DMS 273 (cell line): ENCODE data around the gene ZSWIM6.

Experiments
- DNase-seq: peaks from one replicate; lab custom pipeline; 2025; ENCODE audit not compliant: unreplicated experiment; lab: John Stamatoyannopoulos, UW

The ZSWIM6 gene

DNA sequence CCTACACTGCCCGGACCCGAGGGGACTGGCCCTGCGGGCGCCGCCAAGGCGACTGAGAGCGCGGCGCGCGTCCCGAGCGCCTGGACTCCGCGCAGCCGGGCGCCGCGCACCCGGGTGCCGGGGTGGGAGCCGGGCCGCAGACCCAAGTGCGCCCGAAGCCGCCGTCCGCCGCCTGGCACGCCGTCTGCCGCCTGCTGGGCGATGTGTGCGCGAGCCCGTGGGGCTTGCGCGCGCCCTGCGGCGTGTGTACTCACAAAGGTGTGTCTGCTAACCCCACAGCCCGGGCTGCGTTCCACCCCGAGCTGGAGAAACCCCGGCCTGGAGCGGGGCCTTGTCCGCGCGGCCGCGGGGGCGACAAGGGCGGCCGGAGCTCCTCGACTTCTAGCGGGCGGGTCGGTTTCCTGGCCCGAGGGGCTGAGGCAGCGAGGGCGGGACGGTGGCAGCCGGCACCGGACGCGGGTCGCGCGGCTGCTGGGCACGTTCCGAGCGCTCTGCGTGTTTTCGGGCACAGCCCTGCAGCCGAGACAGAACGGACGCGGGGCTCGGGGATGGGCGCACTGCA, 1.1 kb upstream of the ZSWIM6 start:
- peak; percentile 91 for DNase-seq

DNA sequence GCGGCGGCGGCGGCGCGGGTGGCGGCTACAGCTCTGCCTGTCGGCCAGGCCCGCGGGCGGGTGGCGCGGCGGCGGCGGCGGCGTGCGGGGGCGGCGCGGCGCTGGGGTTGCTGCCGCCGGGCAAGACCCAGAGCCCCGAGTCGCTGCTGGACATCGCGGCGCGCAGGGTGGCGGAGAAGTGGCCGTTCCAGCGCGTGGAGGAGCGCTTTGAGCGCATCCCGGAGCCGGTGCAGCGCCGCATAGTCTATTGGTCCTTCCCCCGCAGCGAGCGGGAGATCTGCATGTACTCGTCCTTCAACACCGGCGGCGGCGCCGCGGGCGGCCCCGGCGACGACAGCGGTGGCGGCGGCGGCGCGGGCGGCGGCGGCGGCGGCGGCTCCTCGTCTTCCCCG, 296 bp downstream of the ZSWIM6 start:
- DNase-seq, result peak; percentile 74

DNA sequence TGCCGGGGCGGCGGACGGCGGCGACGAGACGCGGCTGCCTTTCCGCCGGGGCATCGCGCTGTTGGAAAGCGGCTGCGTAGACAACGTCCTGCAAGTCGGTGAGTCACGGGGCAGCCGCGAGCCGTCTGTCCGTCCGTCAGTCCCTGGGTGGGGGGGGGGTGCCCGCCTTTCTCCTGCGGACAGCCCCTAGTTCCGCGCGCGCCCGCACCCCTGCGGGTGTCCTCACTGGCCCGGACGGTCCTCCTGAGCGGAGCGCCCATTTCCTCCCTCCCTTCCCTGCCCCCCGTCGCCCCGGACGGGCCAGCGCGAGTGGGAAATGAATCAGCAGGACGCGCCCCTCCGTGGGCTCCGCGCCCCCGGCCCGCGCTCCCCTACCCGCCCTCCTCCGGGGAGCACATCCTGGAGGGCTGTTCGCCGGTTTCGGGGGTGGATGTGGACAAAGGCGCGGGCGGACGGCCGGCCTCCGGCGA, 828 bp downstream of the ZSWIM6 start:
- DNase-seq, result peak; percentile 73

DNA sequence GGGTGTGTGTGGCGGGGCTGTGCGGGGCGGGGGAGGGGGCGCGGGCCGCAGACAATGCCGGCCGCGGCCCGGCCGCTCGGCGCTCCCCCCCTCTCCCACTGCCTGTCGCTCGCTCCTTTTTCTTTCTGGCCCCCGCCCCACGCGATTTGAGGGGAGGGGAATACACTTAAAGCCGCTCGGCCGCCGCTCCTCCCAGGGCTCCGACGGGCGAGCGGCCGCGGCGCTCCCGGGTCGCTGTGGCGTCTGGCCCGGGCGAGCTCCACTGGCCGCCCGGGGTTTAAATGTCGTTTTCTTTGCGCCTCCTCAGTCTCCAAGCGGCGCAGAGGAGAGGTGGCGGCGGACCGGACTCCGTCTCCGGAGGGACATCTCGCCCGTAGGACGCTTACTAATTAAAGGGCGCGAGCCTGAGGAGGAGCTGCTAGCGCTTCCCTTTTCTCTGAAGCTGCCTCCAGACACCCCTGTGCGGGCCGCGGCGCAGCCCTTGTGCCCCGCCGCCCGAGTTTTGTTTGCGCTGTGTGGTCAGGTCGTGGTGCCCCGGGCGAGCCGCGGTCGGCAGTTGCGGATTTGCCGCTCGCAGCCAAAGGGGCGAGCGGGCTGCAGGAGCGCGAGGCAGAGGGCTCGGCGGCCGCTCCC, 1.4 kb downstream of the ZSWIM6 start:
- peak; percentile 81 for DNase-seq

DNA sequence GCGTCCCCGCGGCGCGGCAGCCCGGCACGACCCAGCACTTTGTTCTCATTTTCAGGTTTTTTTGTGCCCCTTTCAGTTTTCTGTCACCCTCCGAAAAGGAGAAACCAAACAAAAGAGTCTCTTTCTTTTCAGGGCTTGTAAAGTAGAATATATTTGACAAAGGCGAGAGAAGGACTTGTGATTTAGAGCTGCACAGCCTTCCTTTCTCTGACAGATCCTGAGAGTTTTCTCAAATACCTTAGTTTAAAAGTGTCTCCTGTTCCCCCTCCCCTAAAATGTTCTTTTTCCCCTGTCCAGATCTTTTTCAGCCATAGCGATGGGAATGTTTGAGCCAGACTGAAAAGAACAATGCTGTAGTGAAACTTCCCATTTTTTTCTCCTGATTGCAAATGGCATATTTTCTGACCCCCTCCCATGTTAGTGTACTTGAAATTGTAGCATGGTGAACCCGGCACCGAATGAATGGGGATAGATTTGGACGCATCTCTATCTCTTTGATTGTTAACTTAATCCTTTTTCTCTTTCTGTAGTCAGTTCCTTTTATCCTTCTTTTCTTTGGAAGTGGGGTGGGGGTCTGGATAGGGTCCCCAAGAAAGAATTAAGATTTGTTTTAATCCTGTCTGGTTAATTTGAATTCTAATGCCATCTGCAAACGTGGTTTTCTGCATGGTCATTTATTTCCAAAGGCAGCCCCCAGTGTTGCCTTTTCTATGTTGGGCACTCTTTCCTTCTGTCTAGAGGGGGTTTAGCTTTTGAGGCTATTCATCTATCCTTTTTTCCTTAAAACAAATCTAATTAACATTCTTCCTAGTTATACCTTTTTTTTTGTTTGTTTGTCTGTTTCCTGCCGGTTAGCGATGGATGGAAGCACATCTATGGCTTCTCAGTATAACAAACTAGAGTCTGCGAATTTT, 2.2 kb downstream of the ZSWIM6 start:
- peak; percentile 36 for DNase-seq

DNA sequence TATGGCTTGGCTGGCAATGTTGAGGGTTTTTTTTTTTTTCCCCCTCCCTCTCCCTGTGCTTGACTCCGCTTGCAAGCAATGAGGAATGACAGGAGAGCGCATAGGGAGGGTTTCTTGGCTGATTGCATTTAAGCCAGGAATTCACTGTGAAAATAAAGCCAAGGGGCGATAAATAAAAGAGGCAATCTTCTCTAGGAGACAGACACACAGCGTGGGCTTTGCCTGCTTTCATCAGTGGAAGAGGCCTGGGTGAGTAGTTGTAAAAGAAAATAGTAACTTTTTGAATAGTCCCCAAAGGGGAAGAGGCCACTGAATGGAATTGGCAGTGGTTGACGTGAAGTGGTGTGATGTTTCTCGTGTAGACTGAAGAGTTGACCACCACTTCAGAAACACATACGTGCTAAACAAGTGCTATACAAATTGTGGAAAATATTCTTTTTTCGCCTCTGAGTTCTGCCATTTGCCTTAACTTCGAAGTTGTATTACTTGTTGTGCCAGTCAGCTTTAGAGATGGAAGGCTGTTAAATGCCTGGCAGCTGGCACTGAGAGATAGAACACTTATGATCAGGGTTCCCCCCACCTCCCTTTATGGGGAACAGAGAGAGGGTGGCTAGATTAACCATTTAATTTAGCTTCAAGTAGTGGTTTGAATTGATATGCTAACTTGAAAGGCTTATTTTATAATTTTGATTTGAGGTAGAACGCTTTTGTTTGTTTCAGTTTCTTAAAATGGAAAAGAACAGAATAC, 3.0 kb downstream of the ZSWIM6 start:
- DNase-seq, result peak; percentile 39

DNA sequence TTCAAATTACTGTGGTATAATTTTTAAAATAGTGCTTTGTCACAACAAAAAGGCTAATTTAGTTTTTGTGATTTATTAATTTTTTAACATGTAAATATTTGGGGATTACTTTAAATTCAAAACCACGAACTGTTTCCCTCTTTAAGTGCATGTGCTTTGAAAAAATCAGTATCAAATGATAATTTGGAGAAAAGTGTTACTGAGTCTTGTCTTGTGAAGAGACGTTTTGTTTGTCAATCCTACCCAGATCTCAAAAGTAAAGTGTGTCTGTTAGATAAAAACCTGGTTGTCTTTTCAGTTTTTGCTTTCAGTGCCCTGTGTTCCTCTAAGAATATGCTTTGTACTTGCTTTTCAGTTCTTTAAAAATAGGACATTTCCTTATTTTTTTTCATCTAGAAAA, 7.7 kb downstream of the ZSWIM6 start:
- no peak for DNase-seq

DNA sequence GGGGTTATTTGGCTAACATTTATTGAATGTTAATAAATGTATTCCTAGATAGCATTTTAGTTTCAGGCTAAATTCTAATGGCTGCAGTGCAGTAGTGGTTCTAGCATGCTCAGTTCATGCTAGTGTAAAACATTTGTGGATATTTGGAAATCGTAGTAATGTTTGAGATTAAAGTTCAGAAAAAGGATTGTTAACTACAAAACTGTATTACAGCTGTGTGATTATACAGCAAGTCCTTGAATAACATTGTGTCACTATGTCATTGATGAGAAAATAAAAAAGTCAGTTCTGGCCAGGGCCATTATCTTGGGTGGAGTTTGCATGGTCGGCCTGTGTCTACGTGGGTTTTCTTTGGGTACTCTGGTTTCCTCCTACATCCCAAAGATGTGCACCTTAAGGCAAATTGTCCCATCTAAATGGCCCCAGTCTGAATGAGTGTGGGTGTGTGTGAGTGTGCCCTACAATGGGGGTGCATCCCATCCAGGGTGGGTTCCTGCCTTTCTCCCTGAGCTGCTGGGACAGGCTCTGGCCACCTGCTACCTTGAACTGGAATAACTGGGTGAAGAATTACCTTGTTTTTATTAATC, 8.8 kb downstream of the ZSWIM6 start:
- no peak for DNase-seq

DNA sequence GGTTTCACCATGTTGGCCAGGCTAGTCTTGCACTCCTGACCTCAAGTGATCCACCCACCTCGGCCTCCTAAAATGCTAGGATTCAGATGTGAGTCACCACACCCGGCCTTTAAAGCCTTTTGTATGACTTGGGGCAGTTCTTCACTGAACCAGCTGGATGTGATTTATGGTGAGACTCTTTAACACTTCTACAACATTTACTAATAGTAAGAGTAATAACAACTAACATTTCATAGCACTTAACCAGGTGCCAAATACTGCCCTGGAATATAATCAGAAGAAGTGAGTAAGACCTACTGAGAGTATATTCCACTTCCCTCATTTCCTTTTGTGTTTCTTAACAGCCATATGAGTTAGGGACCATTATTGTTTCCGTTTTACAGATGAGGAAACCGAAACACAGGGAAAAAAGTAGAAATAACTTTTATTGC, 10.0 kb downstream of the ZSWIM6 start:
- no peak for DNase-seq

DNA sequence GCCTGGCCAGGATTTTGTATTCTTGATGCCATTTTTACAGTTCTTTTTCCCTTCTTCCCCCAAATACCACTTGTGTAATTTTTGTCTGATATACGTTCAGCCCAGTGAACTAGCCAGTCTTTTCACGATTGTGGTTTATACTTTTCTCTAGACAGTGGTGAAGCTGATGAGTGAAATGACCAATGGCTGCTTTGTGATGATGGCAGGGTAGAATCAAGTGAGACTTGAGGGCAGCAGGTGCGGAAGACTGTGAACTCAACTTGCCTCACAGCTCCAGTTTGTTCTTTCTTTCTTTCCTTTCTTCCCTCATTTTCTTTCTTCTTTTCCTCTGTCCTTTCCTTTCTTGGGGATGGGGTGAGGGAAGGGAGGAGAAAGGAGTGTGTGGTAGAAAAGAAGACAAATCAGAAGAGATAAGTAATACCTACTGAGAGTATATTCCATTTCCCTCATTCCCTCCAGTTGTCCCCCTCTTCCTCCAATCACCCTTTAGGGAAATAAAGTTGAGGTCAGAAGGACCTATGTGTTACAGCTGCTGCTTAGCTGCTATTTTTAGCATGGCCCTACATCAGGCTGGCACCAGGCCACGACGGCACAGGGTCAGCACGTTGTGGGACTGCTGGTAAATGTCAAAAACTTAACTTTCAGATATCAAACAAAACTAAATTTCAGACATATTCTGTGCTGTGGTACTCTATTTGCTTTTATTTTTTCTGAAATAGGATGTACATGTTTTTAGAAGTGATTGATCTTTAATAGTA, 12.3 kb downstream of the ZSWIM6 start:
- DNase-seq, result peak; percentile 32

DNA sequence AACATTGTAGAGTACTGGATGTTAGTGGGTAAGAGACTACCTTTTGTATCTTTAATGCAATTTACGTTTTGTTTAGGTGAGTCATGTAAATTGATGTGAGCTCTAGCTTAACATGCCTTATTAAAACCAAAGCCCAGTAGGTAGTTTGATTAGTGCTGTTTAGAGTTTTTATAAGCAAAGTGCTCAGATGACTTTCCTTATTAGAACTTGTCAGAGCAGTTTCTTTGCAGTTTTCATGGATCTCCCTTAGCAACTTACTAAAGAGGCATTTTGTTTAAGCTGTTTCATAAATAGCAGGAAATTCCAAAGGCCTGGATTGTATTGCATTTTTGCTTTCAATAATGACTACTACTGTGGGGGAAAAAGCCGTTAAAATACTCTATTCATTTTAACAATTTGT, 14.5 kb downstream of the ZSWIM6 start:
- DNase-seq, result no peak

DNA sequence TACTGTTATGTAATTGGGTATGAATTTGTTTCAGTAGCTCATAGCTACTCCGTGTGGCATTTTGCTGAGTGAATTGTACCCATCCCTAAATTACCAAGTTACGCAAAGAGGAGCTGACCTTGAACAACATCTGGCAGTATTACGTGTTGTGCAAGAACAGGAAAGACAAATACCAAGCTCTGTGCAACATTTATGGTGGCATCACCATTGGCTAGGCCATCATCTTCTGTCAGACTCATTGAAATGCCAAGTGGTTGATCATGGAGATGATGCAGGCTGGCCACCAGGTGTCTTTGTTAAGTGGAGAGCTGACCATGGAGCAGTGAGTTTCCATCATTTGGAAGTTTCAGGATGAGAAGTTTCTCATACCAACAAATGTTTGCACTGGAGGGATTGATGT, 15.0 kb downstream of the ZSWIM6 start:
- DNase-seq, result no peak

DNA sequence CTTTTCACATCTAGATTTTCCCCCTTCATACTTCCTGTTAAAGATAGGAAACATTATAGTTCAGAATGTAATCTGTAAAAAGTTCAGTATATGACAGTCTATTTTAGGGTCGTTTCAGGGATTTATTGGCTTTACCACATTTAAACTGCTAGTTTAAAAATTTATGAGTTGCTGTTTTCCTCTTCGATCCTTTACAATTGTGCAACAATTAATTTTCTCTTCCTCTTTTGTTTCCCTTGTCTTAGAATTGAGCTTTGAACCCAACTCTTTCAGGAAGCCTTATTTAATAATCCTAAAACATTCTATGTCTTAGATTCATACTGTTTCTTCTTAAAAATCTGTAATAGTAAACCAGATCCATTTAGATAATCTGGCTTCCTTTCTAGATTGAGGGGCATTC, 16.4 kb downstream of the ZSWIM6 start:
- DNase-seq, result no peak

DNA sequence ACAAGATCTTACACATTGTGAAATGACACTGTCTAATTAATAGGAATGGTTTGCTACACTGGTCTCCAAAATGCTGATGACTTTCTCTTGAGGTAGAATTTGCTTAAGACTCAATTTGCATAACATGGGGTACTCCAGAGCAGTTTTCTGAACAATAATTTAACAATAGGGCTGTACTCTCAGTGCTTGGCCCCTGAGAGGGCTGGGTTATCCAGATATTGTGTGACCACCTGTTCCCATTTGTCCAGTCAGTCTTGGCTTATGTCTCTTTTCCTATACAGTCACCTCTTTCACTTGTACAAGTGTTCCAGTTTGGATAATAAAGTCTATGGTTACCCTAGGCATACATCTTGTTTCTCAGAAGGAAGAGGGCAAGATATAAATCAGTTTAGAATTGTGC, 17.9 kb downstream of the ZSWIM6 start:
- no peak for DNase-seq

DNA sequence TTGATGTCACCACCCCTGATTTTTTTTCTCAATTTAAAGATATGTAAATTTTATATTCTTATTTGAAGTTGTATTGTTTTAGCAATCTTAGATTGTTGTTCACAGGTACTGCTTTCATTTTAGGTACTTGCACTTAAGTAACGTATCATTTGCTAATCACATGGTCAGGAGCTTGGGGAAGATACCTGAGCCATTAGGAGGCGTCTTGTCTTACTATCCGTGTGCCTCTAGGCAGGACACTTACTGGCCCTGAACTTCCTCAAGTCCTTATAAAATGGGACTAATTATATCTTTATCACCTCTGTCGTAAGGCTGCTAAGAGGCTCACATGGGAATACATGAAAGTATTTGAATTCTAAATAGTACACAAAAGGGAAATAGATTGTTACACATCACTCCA, 18.5 kb downstream of the ZSWIM6 start:
- no peak for DNase-seq

DNA sequence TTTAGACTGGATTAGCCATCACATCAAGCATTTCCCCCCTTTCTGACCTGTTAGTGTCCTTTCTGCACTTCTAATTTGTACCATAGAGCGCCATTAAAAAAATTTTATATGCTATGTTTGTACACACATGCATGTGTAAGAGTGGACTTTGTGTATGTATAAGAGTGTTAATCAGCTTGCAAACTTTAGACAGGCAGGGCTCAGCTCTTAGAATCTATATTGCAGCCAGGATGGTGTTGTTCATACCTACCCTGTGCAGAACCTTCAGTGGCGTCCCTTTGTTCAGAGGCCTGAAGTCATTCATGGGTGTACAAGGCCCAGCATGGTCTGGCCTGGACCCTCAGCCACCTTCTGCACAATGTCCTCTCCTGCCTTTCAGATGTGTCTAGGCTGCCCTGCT, 19.7 kb downstream of the ZSWIM6 start:
- no peak for DNase-seq

DNA sequence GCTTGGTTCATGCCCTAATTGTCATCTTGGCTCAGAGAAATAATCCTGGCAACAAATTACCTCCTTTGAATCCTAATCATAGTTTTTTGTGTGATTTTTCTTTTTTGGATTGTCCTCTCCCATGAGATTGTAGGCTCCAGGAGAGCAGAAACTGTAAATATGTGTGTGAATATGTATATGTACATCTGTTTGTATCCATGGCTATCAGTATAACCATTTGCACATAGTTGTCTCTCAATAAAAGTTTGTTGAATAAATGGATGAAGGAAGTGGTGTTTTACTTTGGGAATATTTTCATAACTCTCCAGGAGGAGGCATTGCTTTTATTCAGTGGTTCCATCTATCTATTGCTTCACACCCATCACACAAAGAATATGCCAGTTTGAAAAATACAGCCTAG, 20.1 kb downstream of the ZSWIM6 start:
- DNase-seq, result no peak

DNA sequence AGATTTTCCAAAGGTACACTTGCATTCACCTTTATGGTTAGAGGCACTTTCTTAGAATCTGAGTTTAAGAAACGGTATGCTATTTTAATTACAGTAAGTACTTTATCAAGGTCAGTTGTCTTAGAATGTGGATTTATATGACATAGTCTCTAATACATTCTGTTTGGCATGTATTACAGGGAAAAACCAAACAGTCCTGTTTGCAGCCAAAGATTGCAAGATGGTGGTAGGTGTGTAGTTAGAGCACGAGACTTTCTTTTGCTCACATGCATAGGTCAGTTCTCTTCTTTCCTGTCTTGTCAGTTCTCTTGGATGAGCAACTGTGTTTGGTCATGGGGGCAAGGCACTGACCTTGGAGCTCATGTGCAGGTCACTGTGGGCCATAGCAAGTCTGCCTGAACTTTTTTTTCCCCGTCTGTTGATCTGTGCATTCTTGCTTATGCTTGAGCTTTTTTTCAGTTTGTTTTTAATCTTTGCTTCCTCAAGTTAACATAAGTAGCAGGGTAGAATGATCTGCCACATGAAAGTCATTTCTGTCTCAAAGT, 20.6 kb downstream of the ZSWIM6 start:
- DNase-seq, result no peak

DNA sequence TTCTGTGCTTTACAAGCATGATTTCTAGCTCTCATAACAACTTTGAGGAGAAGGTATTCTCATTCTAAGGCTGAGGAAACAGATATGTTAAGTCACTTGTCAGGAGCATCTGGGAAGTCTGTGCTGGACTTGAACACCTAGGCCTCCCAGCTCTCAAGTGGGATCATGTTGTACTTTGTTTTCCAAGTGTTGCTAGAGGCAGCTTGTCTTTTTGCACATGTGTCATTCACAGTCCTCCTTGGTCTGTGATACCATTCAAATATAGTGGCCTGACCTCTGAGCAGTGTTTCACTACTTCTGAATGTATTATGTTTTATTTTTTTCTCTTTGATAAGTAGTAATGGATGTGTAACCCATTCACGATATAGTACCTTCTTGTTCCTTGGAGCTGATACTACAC, 21.2 kb downstream of the ZSWIM6 start:
- DNase-seq, result no peak

DNA sequence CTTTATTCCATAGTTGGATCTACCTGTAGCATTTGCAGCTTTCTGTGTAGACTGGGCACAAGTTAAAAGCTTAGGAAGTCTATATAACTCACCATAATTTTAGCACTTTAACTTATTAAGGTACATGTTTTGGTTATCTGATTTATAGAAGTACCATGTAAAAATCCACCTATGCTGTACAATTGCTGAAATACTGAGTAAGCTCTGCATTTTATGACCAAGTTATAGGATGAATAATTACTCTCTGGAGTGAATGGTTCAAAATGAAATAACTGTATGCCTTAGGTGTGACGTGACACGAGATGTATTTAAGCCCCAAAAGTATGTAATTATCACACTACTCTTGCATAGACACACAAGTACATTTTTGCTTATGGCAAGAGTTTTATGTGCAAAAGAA, 22.1 kb downstream of the ZSWIM6 start:
- DNase-seq, result no peak
